UCSD-AML1 (cell line): ENCODE data around the gene MYH13.
"Not testable (repeated sequence)": the region's sequence is repeated elsewhere in the genome, so short reads cannot be mapped to it uniquely, and the experiment has no call there.

Experiments
- DNase-seq: peaks from one replicate; lab custom pipeline; 2025; ENCODE audit not compliant: unreplicated experiment; lab: John Stamatoyannopoulos, UW

The MYH13 gene

GRCh38 chr17:10305398-10305797 is 67.4 kb downstream of the MYH13 start:
- no peak for DNase-seq

DNA sequence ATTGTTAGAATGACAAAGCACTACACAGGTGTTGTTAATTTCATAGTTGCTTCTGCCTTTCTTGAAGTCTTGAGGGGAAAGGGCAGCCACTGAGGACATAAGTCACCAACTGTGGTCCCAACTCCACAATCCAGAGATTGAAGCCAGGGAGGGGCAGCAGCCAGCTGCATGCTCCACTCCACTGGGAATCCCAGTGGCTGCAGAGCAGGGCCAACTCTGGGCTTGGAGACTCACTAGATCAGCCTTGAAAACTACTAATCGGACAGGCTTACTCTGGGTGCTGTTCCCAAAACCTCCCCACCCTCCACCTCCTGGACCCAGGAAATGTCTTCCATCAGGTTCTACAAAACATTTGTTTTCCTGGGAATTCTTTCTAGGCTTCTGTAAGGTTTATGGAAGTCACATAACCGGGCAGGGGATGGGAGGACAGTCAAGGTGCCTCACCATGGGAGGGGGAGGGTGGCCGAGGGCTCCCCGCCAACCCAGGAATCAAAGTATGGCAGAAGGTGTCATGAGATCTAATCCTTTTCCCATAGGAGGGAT is 68.0 kb downstream of the MYH13 start:
- DNase-seq, result no peak

DNA sequence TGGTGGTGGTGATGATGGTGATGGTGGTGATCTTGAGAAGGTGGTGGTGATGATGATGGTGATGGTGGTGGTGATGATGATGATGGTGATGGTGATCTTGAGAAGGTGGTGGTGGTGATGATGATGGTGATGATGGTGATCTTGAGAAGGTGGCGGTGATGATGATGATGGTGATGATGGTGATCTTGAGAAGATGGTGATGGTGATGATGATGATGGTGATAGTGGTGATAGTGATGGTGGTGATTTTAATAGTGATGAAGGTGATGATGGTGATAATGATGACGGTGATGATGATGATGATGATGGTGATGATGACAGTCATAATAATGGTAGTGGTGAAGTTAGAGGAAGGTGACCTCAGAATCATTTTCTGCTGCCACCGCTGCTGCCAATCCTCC is 75.1 kb downstream of the MYH13 start:
- no peak for DNase-seq

GRCh38 chr17:10295728-10296343 is 77.0 kb downstream of the MYH13 start:
- DNase-seq, result peak; percentile 66

DNA sequence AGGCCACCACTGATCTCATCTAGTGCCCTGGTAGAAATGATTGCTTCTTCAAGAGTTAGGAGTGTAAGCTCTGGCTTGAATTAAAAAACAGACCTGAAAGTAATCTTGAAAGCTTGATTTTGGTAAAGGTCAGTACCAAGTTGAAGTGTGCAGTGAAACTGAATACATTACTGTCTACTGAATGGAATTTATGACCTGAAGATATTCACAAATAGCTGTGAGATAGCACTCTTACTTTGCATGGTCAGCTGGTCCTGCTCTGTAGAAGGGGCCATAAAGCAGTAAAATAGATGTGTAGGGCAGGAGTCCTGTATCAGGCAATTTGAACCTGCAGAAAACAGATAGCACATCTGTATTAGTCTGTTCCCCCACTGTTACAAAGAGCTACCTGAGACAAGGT is 78.6 kb downstream of the MYH13 start:
- no peak for DNase-seq

- DNase-seq, result no peak
Measured at GRCh38 chr17:10292057-10292937, 80.5 kb downstream of the MYH13 start.

DNA sequence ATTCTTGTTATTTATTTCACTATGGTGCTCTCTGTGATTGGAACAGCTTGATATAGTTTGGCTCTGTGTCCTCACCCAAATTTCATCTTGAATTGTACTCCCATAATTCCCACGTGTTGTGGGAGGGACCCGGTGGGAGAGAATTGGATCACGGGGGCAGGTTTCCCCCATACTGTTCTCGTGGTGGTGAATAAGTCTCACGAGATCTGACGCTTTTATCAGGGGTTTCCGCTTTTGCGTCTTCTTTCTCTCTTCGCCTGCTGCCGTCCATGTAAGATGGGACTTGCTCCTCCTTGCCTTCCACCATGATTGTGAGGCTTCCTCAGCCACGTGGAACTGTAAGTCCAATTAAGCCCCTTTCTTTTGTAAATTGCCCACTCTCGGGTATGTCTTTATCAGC is 81.2 kb downstream of the MYH13 start:
- DNase-seq, result not testable (repeated sequence)

- no peak for DNase-seq
Measured at GRCh38 chr17:10290041-10290440, 82.8 kb downstream of the MYH13 start.

DNA sequence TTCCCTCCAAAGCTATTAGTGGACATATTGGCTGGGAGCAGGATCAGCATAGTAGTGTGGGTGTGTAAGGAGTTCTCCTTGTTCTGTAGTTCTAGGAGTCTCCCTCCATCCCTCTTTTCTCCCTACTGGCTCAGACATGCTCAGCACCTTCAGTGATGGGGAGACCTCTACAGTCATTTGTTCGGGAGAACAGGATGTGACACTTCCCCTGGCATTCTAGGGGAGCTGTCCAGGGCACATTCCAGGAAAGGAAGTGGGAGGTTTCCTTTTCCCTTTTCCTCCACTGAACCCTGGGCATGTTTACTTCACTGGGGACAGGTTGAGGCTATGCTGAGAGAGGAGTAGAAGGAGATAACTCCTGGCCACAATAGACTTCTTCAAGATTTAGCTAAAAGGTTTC is 86.5 kb downstream of the MYH13 start:
- no peak for DNase-seq

DNA sequence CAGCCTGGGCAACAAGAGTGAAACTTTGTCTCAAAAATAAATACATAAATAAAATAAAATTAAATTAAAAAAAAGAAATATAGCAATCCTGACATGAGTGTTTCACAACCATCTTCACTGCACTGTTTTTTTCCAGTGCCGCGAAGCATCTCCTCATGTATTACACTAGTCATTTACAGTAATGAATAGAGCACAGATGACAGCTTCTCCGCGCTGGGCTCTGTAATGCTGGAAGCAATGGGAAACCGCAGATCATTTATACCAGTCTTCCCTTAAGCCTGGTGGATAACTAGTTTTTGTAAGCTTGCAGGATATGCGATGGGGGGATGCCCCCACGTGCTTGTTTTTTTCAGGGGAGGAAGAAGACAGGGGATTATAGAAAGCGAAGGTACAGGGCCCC is 86.9 kb downstream of the MYH13 start:
- DNase-seq, result no peak

DNA sequence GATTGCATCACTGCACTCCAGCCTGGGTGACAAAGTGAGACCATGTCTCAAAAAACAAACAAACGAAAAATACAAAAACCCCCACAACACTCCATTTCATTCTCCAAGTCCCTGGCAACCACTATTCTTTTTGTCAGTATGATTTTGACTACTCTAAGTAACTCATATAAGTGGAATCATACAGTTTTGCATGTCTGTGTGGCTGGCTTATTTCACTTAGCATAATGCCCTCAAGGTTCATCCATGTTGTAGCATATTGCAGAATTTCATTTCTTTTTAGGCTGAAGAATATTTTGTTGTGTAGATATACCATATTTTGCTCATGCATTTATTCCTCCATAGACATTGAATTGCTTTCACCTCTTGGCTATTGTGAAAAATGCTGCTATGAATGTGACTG is 92.7 kb downstream of the MYH13 start:
- no peak for DNase-seq

- DNase-seq, result no peak
Measured at GRCh38 chr17:10278218-10278617, 94.6 kb downstream of the MYH13 start.

- no peak for DNase-seq
Measured at GRCh38 chr17:10276436-10276835, 96.4 kb downstream of the MYH13 start.

DNA sequence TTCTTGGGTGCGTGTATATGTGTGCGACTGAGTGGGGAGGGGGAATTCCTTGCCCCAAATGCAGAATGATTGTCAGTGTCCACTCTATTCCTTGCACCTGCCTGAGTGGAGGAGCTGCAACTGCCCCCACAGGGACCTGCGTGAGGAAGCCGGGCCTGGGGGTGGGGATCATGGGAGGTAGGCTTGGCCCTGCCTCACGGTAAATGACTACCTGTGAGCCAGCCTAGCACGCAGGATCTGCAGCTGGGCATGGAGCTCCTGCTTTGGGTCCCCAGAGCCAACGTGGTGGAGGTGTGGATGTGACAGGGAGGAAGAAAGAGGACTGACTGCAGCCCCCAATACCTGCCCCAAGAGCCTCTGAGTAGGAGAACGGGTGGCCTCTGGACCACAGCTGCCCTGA is 97.4 kb downstream of the MYH13 start:
- no peak for DNase-seq

DNA sequence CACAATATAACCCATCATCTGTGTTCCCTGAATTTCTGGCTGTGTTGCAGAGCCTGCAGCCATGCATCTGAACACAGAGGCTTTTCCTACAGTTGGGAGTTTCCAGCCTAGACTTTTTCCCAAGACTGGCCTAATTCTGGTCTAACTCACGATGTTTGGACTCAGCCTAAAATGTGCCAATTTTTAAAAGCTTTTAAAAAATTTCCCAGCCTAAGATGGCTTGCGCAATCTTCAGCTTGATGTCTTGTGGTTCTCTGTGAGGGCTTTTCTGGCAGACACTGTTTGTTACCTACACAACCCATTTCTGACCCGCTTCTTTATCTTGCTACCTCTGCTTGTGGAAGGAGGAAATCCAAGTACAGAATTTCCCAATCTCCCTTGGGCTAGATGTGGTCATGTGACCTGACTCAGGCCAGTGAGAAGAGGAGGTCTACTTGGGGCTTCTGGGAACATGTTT is 101.7 kb downstream of the MYH13 start:
- no peak for DNase-seq

DNA sequence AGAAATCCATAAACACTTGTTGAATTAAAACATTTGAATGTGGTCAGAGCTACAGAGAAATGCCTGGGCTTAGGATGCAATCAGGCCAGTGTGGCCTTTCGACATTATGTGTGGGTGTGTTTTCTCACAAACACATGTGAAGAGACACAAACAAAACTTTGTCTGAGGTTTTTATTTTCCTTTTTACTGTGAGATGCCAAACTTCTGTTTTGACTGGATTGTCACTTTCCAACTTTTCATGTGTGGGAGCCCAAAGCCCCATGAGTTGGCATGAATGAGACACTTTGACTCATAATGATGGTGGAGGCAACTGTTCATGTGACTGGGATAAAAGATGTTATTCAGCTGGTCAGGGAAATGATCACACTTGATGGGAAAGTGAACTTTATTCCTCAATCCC is 102.5 kb downstream of the MYH13 start:
- no peak for DNase-seq

DNA sequence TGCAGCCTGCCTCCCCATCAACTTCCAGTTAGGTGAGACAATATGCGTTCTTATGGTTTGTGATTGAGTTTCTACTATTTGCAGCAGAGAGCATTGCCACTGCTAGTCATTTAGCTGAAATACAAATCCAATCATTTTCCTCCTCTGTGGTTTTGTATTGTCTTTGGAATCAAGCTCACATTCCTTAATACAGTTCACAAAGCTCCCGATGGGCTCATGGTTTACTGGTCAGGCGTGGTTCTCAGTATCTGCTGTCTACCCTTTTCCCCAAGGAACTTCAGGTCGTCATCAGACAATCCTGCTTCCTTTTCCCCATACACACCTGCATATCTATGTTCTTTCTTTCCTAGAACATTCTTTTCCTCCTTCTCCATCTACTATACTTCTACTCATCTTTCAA is 104.8 kb downstream of the MYH13 start:
- DNase-seq, result no peak

GRCh38 chr17:10266296-10266876 is 106.4 kb downstream of the MYH13 start:
- no peak for DNase-seq

- DNase-seq, result no peak
Measured at GRCh38 chr17:10265100-10265810, 107.6 kb downstream of the MYH13 start.

GRCh38 chr17:10264051-10264450 is 108.8 kb downstream of the MYH13 start:
- no peak for DNase-seq

GRCh38 chr17:10262451-10262850 is 110.4 kb downstream of the MYH13 start:
- DNase-seq, result no peak
